22Rv1 (cell line): ENCODE data around the gene WSB1.

Source experiments
- ZFX ChIP-seq: fragments of 450-650 bp; IDR thresholded peaks from 2 replicates; pipeline ENCODE4 v1.6.1; 2017; ENCODE audit warnings: antibody characterized with exemption, borderline replicate concordance
- TF ChIP-seq, protein P1 (sequence below): fragments of 450-650 bp; IDR thresholded peaks from 2 replicates; pipeline ENCODE4 v1.5.1; 2017; ENCODE audit warnings: mild to moderate bottlenecking

GRCh38 chr17:27283751-27284150 lies 10.2 kb upstream of the WSB1 start:
- TF ChIP-seq, protein P1, sequence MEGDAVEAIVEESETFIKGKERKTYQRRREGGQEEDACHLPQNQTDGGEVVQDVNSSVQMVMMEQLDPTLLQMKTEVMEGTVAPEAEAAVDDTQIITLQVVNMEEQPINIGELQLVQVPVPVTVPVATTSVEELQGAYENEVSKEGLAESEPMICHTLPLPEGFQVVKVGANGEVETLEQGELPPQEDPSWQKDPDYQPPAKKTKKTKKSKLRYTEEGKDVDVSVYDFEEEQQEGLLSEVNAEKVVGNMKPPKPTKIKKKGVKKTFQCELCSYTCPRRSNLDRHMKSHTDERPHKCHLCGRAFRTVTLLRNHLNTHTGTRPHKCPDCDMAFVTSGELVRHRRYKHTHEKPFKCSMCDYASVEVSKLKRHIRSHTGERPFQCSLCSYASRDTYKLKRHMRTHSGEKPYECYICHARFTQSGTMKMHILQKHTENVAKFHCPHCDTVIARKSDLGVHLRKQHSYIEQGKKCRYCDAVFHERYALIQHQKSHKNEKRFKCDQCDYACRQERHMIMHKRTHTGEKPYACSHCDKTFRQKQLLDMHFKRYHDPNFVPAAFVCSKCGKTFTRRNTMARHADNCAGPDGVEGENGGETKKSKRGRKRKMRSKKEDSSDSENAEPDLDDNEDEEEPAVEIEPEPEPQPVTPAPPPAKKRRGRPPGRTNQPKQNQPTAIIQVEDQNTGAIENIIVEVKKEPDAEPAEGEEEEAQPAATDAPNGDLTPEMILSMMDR = no peak
- TF ChIP-seq ZFX = no peak
